Activated T-helper 1 cell treated with anti-CD3 and anti-CD28 coated beads, Interleukin-2, amount 50 U/mL, for 16 hours (primary cell): ENCODE data around the gene EIF3D.
"Not testable (repeated sequence)": the region's sequence is repeated elsewhere in the genome, so short reads cannot be mapped to it uniquely, and the experiment has no call there.

Experiments
- DNase-seq, 2 donors: peaks; one replicate each; pipeline ENCODE4 v3.0.0-alpha.2; 2020; ENCODE audit warnings: low read depth in 1 of 2, low spot score in 1 of 2

The EIF3D gene

DNA sequence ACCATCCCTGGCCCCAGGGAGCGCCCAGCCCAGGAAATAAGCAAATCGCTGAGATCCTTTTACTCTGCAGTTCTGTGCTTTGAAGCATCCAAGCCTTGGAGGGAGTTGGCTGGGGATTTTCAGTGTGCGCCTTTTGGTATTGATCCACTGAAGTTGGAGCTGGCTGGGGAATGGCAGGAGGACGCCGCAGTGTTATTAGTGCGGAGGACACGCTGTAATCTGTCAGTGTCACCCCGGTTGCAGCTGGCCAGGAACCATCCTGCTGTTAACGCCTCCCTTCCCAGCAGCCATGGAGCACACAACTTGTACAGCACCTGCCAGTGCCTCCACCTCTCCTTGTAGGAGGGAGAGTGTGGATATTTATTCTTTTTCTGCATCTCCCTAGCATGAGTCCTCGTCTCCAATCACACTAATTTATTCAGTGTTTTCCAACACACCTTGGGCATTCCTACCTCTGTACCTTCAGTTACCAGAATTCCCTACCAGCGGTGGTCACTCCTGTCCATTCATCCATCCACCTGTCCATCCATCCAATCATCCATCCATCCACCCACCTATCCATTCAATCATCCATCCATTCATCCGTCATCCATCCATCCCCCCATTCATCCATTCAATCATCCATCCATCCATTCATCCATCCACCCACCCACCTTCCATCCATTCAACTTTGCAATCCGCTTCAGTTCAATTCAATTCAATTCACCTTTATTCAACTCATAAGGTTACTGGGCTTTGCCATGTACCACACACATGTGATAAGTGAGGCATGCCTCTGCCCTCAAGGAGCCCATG is 21.9 kb upstream of the EIF3D start:
- no peak for DNase-seq

DNA sequence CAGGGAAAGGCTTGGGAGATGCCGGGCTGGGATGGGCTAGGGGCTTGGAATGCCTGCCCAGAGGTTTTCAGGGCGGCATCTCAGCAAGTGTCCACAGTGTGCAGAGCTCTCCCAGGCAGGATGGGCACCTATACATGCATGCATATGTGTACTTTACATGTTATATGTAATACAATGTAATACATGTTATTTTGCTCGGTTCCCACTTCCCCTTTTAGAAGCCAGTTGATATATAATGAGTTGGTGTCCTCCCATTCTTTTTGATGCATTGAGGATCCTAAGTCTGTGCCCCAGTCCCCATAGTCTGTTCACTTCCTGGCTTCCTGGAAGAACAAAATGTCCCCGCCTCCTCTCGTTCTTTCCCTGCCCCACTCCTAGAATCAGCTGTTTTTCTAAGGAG is 20.1 kb upstream of the EIF3D start:
- no peak for DNase-seq

DNA sequence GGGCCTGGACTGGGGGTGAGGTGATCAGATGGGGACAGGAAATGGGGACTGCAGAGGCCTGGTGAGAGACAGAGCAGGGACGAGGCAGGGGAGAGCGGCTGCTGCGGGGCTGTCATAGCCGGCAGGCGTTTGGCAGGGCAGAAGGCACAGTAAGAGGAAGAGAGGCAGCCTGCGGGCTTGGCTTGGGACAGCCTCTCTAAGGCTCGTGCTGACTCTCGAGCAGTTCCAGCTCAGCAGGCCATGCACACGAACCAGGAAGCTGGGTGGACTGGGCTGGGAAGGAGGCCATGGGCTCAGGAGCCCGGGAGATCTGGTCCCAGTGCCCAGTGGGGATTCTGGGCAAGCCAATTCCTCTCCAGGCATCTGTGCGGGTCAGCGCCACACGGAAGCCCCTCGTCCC is 19.6 kb upstream of the EIF3D start:
- no peak for DNase-seq

DNA sequence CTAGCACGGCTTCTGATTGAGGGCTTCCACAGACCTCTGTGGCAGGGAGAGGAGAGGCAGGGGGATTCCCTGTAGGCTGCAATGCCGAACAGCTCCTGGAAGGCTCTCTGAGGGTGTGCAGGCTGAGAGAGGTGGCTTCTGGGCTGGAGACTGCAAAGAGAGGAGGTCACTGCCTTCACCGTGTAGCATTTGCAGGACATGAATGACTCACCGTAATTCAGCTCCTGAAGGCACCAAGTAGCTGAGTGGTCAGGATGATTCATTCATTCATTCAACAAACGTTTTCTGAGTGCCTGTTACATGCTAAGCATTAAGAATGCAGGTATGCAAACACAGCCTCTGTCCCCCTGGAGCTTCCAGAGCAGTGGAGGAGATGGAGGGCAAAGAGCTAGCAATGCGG is 18.0 kb upstream of the EIF3D start:
- DNase-seq: no peak

DNA sequence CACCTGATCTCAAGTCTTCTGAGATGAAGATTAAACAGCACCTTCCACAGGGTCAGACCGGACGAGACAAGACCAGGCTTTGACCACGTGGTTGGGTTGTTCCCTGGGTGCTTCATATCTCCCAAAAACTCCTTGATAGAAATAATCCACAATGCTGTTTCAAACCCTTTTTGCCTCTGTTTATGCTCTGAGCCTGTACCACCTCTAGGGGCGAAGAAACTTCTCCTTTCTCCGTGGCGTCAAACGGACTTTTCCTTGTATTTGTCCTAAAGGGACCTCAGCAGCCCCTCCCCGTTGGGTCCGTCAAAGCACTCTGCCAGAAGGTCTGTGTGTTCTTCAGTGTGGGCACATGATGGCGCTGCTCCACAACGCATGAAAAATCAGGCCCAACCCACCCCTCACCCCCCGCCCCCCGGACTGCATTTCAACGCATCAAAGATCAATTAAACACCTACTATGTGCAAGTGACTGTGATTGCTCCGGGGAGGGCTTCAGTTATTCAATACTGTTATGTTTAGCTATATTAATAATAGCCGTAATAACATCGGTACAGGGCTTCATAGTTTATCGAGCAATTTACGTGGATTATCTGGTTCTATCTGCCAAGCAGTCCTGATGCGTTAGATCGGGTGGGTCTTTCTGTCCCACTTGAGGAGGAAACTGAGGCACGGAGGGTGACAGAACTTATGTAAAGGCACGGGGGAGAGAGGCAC is 17.3 kb upstream of the EIF3D start:
- no peak for DNase-seq

DNA sequence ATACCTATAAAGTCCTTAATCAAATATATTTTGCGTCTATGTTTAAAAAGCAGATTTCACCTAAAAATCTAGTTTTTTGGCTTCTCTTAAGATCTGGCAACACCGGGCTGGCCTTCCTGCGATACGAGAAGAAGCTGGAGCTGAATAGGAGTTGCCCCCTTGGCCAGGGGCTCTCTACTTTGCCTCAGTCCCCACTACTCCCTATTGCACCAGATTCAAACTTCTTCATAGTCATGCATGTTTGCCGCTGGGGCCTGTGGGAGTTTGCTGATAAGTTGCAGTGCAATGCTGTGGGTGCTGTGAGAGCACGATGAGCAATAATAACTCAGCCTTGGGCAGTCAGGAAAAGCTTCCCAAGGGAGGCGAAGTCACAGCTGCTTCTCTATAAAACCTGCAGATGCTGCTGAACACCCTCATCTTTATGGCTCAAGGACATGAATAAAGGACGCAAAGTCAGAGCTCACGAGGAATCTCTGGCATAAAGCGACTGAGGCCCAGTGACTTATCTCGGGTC is 15.2 kb upstream of the EIF3D start:
- DNase-seq: no peak

DNA sequence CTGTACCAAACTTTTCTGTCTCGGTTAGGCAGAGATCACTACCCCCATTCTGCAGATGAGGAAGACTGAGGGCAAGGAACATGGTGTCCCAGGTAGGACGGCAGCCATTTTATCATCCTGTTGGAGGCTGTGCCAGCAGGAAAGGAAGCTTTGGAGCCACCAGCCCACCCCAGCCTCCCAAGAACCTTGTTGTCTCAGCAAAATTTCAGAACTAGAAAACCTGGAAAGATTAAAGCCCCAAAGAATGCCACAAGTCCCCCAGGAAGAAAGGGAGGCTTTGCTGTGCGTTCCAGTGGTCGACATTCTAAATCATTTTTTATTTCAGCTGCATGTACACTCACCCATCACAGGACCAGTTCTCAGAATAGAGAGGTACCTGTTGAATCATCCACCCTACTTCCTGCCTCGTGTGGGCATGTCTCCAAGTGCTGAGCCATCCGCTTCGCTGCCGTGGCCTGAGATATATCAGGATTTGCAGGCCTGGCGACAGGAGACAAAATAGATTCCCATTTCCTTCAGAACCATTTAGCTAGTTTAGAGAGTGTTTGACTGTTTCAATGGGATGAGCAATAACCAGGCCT is 13.0 kb upstream of the EIF3D start:
- peak in 1 of 2 donors; percentile 15 for DNase-seq

DNA sequence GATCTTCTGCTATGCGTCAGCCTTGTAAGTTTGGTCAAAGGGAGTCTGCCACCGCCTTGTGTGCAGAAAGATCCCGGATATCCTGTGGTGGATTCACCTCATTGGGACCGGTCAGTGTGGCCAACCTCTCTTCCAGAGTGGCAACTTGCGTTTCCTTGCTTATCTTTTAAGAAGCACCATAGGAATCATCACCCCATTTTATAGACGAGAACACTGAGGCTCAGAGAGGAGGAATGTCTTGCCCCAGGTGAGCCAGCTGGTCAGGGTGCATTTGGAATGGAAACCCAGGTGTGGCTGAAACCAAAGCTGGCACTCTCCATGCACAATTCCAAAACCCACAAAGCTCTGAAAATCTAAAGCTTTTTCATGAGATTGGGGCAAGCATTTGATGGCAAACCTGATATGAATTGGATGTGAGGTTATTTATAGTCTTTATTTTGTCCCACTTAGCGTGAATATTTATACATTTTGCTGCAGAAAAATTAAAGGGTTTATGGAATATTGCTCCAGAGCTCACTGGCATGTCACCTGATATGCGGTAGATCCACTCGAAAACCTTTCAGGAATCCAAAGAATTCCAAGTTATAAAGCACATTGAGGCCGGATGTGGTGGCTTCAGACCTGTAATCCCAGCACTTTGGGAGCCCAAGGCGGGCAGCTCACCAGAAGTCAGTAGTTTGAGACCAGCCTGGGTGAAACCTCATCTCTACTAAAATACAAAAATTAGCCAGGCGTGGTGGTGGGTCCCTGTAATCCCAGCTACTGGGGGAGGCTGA is 12.1 kb upstream of the EIF3D start:
- DNase-seq: no peak

DNA sequence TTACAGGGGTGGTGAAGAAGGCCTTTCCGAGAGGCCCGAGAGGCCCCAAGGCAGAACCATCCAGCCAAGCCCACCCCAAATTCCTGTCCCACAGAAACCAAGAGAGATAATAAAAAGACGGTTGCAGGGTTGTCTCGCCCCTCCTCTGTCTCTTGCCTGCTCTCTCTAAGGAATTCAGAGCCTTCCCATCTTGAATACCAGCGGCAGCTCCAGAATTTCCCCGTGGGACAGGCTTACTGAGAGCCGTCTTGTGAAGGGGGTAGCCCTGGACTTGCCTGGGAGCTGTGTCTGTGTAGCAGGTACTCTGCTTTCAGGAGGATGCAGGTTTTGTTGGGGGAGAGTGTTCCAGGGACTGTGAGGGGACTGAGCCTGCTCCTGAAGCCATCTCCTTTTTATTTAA is 9.6 kb upstream of the EIF3D start:
- DNase-seq: no peak

DNA sequence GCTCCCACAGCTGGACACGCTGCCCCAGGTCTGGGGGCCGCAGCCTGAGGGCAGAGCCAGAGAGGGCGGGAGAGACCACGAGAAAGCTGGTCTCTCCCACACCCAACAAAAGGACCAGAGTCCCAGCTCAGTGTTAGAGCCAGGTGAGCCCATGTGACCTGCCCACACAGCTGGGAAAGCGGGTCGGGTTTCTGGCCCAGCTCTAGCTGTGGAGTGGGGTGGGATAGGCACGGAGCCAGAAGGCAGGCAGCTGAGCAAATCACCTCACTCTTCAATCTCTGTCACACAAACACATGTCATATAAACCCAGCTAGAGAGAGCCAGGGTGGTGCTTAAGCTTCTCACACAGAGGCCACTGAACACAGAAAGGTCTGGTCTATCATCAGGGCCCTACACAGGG is 7.8 kb upstream of the EIF3D start:
- no peak for DNase-seq

DNA sequence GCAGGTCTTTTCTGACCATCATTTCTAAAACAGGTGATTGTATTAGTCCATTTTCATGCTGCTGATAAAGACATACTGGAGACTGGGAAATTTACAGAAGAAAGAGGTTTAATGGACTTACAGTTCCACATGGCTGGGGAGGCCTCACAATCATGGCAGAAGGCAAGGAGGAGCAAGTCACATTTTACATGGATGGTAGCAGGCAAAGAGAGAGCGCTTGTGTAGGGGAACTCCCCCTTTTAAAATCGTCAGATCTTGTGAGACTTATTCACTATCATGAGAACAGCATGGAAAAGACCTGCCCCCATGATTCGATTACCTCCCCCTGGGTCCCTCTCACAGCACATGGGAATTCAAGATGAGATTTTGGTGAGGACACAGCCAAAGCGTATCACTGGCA is 4.4 kb upstream of the EIF3D start:
- not testable (repeated sequence) for DNase-seq

DNA sequence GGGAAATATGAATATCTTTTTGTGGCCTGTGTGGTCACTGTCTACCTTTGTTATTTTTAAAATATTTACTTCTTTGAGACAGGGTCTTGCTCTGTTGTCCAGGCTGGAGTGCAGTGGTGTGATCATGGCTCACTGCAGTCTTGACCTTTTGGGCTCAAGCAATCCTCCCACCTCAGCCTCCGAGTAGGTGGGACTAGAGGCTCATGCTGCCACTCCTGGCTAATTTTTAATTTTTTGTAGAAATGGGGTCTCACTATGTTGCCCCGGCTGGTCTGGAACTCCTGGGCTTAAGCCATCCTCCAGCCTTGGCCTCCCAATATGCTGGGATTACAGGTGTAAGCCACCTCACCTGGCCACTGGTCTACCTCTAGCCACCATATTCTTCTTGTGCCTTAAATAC is 3.5 kb upstream of the EIF3D start:
- DNase-seq: no peak

DNA sequence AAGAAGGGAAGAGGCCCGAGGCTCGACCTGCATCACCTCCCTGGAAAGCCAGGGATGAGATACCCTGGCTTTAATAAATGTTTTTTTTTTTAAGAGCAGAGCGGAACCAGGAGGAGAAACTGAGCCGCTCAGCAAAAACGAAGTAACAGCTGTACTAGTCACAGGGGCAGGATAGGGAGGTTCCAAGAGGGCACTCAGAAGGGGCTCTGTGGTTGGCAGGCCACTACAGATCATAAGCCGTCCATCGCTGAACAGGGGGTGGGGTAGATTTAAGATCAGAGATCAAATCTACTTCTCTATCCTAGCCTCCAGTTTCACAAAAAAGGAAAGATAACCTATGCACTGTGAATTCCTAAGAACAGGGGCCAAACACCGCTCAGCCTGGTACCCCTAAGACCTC is 625 bp downstream of the EIF3D start:
- DNase-seq: no peak

DNA sequence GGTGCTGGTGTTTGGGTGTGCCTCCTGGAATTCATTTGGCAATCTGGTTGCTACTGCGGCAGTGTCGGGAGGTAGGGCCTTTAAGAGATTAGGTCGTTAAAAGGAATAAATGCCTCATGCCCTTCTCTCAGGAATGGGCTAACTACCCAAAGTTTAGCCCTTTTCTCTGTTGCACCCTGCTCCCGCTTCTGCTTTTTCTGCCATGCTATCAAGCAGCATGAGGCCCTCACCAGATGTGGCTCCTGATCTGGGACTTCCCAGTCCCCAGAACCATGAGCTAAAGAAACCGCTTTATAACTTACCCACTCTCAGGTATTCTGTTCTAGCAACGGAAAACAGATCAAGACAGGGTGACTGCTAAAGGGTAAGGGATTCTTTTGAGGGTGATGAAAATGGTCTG is 6.3 kb downstream of the EIF3D start:
- DNase-seq: no peak

DNA sequence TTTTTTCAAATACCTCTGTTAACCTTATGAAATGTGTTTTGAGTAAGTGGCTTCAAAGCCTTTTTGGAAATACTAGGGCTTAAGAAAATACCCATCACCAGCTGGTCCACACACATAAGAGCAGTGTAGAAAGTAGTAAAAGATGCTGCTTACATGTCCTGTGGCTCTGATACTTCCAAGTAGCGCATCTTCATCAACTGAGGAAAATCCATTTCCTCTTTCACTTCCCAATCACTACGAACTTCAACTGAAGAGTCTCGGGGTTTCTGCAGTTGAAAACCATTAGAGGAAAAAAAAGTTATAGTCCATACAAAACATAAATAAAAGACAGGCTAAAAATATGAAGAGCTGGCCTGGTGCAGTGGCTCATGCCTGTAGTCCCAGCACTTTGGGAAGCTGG is 8.5 kb downstream of the EIF3D start:
- no peak for DNase-seq

DNA sequence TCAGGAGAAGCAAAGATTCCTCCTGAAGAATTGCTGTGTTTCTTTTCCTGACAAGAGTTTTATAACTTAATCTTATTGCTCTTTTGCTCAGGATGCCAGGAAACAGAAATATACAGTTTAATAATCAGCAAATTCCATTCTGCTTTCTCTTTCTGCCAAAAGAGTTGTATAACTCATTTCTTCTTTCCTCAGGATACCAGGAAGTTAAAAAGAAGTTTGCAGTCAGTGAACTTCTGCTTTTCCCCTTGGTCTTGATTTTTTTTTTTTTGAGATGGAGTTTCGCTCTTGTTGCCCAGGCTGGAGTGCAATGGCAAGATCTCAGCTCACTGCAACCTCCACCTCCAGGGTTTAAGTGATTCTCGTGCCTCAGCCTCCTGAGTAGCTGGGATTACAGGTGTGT is 9.1 kb downstream of the EIF3D start:
- not testable (repeated sequence) for DNase-seq

DNA sequence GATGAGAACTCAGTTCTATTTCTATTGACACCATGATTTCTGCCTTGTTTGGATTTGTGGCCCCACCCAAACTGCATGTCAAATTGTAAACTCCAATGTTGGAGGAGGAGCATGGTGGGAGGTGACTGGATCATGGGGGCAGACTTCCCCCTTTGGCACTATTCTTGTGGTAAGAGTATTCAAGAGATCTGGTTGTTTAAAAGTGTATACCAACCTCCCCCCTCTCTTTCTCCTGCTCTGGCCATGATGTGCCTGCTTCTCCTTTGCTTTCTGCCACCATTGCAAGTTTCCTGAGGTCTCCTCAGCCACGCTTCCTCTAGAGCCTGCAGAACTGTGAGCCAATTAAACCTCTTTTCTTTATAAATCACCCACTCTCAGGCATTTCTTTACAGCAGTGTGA is 14.2 kb downstream of the EIF3D start:
- DNase-seq: no peak

DNA sequence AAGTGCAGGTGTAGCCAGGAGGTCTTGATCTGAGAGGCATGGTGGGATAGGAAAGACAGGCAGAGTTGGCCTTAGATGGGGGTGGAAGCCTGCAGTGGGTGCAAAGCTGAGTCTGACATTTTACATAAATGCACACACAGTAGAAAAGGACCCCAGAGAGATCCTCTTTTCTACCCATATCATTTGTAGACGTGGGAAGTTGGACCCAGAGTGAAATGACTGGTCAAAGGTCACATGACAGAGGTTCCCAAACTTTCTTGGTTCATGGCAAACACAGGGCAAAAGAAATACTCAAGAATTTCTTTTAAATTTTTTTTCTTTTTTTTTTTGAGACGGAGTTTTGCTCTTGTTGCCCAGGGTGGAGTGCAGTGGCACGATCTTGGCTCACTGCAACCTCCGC is 16.0 kb downstream of the EIF3D start:
- no peak for DNase-seq

DNA sequence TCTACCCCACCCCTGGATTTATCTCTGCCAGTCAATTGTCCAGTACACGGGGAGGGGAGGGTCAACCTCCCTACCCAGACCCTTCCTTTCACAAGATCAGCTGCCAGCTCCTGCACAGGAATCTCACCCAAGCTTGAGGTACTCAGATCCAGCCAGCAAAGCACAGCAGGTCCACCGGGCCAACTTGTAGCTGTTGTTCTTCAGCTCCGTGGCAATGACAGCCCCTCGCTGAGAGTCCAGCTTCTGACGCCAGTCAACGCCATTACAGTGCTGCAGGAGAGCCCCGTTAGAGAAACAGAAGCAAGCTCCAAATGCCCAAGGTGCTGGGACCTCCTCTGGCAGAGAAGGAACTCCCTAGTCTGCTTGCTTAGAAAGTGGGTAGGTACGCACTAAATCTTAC is 16.6 kb downstream of the EIF3D start:
- no peak for DNase-seq

DNA sequence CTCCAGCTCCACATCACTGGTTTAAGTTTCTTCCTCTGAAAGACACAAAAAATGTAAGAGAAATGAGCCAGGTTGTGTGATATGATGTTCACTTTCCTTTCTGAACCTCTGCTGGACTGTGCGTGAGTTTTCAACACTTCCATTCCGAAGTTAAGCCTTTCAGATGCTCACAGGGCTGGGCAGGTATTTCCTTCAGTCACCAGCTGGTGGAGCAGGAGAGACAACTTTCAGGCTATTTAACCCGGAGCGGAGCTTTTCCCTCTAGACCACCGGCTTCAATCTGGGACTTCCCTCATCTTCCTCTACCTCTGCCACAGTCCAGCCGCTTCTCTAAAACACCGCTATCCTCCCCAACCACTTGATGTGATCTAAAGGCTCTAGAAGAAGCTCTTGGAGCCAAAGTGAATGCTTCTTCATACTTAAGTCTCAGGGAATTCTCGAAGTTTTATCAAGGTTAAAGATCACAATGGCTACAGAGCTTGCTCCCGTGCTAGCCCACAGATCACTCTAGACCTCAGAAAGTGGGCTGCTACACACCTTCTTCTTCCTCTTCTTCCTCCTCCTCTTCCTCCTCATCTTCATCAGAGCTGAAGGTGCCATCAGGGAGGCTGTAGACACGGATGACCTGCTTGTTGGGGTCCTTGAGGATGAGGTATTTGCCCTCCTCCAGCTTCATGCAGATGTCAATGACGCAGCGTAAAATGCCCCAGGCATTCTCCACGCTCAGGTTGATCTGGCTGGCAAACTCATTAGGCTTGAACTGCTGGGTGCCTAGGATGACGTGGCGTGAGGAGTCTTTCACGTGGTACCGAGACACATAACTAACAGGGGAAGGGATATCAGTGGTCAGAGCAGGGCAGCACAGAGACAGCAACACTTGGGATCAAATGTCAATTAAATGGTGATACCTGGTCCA is 17.7 kb downstream of the EIF3D start:
- DNase-seq: no peak
